ENCODE results near the gene TTLL5. TPM values are rescaled to one million over a fixed set of nuclear protein-coding genes. Genes with fewer than 3 reads are reported as not detected.

TTLL5 gene
- total RNA-seq, 1 experiment from 2014 or later = 35.7 TPM

GRCh38 chr14:75631453-75631831 is 29.6 kb upstream of the TTLL5 start:
- Histone ChIP-seq H2BK120ac (ENCODE audit: low read depth, low read length, poor library complexity, severe bottlenecking) (no peak overlapping the region), H3K4me1 (ENCODE audit: insufficient read depth, low read length) (peaks cover 16% of the 10 kb centered on the region), H4K20me1 (ENCODE audit: control insufficient read depth, insufficient read depth, insufficient read length) (no peaks in the 10 kb centered on the region), H3K9ac (ENCODE audit: extremely low read depth, insufficient read length, low read length) (no peak overlapping the region), H3K79me1 (ENCODE audit: insufficient read depth, low read depth, low read length, poor library complexity, severe bottlenecking) (no peaks in the 10 kb centered on the region), H4K8ac (replicated peaks; ENCODE audit: insufficient read length, low read depth, low read length) (no peak overlapping the region), H3K9me3 (ENCODE audit: control insufficient read depth, low read depth, low read length) (no peaks in the 10 kb centered on the region), H2BK12ac (ENCODE audit: insufficient read length, low read depth, low read length) (no peak overlapping the region), H3K27me3 (ENCODE audit: insufficient read depth, low read length) (no peaks in the 10 kb centered on the region), H2AFZ (ENCODE audit: low read length) (no peak overlapping the region), H2AK5ac (ENCODE audit: insufficient read length, low read length) (no peak overlapping the region), H3K4ac (ENCODE audit: low read depth, low read length) (no peak overlapping the region), H3K14ac (ENCODE audit: insufficient read depth, low read length) (no peak overlapping the region), H3K18ac (ENCODE audit: insufficient read length, low read depth, low read length) (peak overlapping the region; percentile 11), H3K27ac (ENCODE audit: insufficient read length, low read depth, low read length) (peak overlapping the region; percentile 84), H3K4me2 (ENCODE audit: insufficient read depth, insufficient read length, low read length) (peak overlapping the region; percentile 27), H3T11ph (ENCODE audit: low read length) (no peak overlapping the region), H3K79me2 (ENCODE audit: insufficient read depth, low read length) (no peaks in the 10 kb centered on the region), H3K56ac (ENCODE audit: insufficient read length, low read depth, low read length) (no peak overlapping the region), H2BK20ac (ENCODE audit: low read depth, low read length, poor library complexity, severe bottlenecking) (no peak overlapping the region), H4K5ac (ENCODE audit: insufficient read length, low read depth, low read length) (no peak overlapping the region), H2BK5ac (ENCODE audit: insufficient read length, low read length) (no peak overlapping the region), H3K23ac (ENCODE audit: insufficient read length, low read depth, low read length) (no peak overlapping the region), H3K23me2 (ENCODE audit: insufficient read length, low read depth, low read length, poor library complexity, severe bottlenecking) (no peaks in the 10 kb centered on the region), H2BK15ac (ENCODE audit: low read depth, low read length) (no peak overlapping the region), H4K91ac (ENCODE audit: insufficient read length, low read depth, low read length) (no peak overlapping the region)
- H3K9me3 Mint-ChIP-seq = no peaks in the 10 kb centered on the region
- H3K27me3 Mint-ChIP-seq (ENCODE audit: low read depth) = no peaks in the 10 kb centered on the region
- H3K27ac Mint-ChIP-seq = peak overlapping the region; percentile 92 to 99 (median 96)
- no CpG with 5 or more reads among the region's 5 CpGs for WGBS (ENCODE audit: extremely low coverage, insufficient read length, low lambda C conversion rate)
- no peaks in the 10 kb centered on the region; a peak in 1 of 7 replicates for H3K36me3 Mint-ChIP-seq (ENCODE audit: insufficient read depth in 1 of 3, low read depth in 3 of 3)
- TF ChIP-seq CTCF (conservative IDR thresholded peaks at IDR 0.05) = no peak
- H3K4me1 Mint-ChIP-seq = peaks cover 46 to 50% of the 10 kb centered on the region in 2 experiments
- DNase-seq = peak; percentile 70
- peak overlapping the region; percentile 52 to 72 for H3K4me3 Mint-ChIP-seq
